Measurements from ENCODE around the gene ITGA4.

DNA sequence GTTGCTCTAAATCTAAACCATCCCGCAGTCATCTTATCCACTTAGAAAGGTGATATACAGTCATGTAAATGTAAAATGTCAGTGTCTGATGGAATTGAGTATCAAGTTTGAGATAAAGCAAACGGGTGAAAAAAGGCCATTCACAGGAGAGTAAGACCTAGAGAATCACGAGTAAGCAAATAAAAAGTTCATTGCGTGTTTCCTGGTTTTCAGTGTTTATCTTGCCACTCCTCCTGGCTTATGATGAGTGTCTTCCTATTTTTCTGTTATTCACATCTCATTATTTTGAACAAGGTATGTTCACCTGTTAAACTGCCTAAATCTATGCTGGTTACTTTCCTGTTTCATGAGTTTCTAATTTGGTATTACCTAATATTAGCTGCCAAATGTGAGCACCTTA is 68.8 kb downstream of the ITGA4 start:
- TF ChIP-seq, protein P1, sequence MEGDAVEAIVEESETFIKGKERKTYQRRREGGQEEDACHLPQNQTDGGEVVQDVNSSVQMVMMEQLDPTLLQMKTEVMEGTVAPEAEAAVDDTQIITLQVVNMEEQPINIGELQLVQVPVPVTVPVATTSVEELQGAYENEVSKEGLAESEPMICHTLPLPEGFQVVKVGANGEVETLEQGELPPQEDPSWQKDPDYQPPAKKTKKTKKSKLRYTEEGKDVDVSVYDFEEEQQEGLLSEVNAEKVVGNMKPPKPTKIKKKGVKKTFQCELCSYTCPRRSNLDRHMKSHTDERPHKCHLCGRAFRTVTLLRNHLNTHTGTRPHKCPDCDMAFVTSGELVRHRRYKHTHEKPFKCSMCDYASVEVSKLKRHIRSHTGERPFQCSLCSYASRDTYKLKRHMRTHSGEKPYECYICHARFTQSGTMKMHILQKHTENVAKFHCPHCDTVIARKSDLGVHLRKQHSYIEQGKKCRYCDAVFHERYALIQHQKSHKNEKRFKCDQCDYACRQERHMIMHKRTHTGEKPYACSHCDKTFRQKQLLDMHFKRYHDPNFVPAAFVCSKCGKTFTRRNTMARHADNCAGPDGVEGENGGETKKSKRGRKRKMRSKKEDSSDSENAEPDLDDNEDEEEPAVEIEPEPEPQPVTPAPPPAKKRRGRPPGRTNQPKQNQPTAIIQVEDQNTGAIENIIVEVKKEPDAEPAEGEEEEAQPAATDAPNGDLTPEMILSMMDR (conservative IDR thresholded peaks at IDR 0.05; ENCODE audit: low read length) = no peak
- no peak for TF ChIP-seq EZH2phosphoT487 (IDR thresholded peaks at IDR 0.05; ENCODE audit: borderline replicate concordance)
